Neural cell (in vitro differentiated cells): Measurements from ENCODE around the gene ARHGEF7.

Source experiments
- CTCF ChIP-seq: fragments of 450-650 bp; IDR thresholded peaks from 2 replicates; pipeline ENCODE4 v1.5.1; 2014; ENCODE audit warnings: antibody characterized with exemption, mild to moderate bottlenecking, moderate library complexity; ENCODE audit not compliant: poor library complexity, severe bottlenecking
- EZH2 ChIP-seq: fragments of 200-600, 300-800 bp; shearing (Covaris generic), sonication (generic); IDR thresholded peaks from 2 replicates; pipeline ENCODE4 v1.6.1; 2014; ENCODE audit warnings: antibody characterized with exemption, low read length, borderline replicate concordance, mild to moderate bottlenecking; ENCODE audit not compliant: insufficient read depth, poor library complexity, severe bottlenecking

- TF ChIP-seq CTCF (no peak), EZH2 (no peak)
Measured at GRCh38 chr13:111225810-111226546, 110.9 kb downstream of the ARHGEF7 start.
